GM11168 (cell line): ENCODE data around the gene THNSL1.

Experiments
- in situ Hi-C: fragments of 300-500 bp; cut with MboI; formaldehyde crosslinking; loops from one replicate; pipeline ENCODE4 v1.12.0; 2022; ENCODE audit warnings: low sequenced_read_pairs; ENCODE audit not compliant: unreplicated experiment

The THNSL1 gene, protein sequence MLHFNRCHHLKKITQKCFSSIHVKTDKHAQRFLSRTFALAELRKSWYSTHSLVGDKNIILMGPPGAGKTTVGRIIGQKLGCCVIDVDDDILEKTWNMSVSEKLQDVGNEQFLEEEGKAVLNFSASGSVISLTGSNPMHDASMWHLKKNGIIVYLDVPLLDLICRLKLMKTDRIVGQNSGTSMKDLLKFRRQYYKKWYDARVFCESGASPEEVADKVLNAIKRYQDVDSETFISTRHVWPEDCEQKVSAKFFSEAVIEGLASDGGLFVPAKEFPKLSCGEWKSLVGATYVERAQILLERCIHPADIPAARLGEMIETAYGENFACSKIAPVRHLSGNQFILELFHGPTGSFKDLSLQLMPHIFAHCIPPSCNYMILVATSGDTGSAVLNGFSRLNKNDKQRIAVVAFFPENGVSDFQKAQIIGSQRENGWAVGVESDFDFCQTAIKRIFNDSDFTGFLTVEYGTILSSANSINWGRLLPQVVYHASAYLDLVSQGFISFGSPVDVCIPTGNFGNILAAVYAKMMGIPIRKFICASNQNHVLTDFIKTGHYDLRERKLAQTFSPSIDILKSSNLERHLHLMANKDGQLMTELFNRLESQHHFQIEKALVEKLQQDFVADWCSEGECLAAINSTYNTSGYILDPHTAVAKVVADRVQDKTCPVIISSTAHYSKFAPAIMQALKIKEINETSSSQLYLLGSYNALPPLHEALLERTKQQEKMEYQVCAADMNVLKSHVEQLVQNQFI

GRCh38 chr10:25016376-25017153 is at the start of gene THNSL1:
Gene THNSL1 (plus strand): TSS chr10:25016612. CDS start chr10:25023224, 6,612 bp downstream.
- in situ Hi-C loops = no loop called here

DNA sequence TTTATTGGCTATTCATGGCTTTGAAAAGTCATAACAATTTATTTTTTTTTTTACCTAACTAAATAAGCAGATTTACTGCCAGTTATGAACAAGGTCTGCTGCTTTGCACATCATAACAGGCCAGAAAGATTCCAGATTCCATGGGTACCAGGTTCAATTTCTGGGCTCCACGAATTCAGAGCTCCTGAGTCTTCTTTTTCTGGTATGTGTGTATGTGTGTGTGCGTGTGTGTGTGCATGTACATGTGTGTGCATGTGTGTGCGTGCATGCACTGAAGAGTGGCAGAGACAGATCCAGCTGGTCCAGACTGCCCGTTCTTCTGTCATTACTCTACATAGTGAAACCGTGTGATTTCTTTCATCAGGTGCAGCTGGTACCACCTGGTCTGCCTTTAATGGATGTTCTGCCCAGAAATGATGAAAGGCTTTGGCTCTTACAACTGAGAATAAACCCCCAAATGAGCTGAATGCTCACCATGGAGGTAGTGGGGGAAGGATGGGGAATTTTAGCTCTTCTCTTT is 49.4 kb upstream of the THNSL1 start:
- in situ Hi-C loops = loop anchor here (25.0 kb wide), 1 partner anchor 330 kb away; no protein-coding TSS in a partner anchor

DNA sequence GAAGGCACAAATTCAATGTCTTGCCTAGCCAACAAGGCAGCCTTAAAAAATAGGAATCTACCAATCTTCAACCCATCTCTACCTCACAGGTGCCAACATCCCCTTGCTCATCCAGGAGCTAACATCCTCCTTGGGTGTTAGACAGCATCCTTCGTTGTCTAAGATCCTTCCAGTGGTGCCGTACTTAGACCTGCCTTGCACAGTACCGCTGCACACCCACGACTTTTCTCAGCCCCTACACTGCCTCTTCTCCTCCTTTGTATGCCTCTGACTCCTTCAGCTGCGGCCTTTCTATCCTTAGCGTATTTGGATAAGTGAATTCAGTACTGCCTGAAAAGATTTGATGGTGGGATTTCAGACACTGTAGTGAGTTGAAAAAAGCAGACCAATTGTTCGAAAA is 48.1 kb upstream of the THNSL1 start:
- in situ Hi-C loops = loop anchor here (25.0 kb wide), 1 partner anchor 331 kb away; no protein-coding TSS in a partner anchor

GRCh38 chr10:24968951-24969350 is 47.5 kb upstream of the THNSL1 start:
- in situ Hi-C loops = loop anchor here (25.0 kb wide), 1 partner anchor 332 kb away; no protein-coding TSS in a partner anchor

- in situ Hi-C loops = loop anchor here (25.0 kb wide), 1 partner anchor 333 kb away; no protein-coding TSS in a partner anchor
Measured at GRCh38 chr10:24969841-24970281, 46.6 kb upstream of the THNSL1 start.

DNA sequence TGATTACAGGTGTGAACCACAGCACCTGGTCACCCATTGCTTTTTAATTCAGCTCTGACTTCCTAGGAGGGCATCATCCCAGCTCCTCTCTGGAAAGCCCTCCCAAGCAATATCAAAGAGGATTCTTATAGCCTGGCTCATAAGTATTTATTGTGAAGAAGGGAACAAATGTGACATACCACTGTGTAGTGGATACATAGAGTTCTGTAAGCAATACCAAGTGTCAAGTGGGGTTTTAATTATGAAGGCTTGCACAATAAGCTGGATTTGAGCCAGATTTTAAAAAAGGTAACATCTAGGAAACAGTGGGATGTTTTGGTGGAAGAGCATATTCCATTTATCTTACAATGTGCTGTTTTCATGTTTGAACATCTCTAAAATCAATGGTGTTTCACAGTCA is 45.0 kb upstream of the THNSL1 start:
- in situ Hi-C loops = loop anchor here (25.0 kb wide), 1 partner anchor 334 kb away; no protein-coding TSS in a partner anchor

- in situ Hi-C loops = loop anchor here (25.0 kb wide), 1 partner anchor 336 kb away; no protein-coding TSS in a partner anchor
Measured at GRCh38 chr10:24973163-24973562, 43.2 kb upstream of the THNSL1 start.

DNA sequence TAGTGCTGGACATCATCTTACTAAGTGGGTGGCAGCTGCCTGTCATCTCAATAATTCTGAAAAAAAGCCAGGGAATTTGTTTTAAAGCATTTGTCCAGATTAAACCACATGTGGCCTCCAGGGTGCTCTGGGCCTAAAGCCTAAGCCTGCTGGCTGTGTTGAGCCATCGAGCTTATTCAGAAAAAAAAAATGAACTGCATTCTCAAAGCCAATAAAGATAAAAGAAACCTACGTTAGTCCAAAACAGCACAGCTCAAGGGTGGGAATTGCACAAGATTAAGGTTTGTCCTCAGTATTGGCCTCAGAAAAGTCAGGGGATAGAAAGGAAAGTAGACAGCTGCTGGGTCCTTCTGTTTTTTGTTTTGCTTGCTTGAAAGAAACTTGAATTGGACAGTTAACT is 41.4 kb upstream of the THNSL1 start:
- in situ Hi-C loops = loop anchor here (25.0 kb wide), 1 partner anchor 338 kb away; no protein-coding TSS in a partner anchor

GRCh38 chr10:24979685-24980084 is 36.7 kb upstream of the THNSL1 start:
- in situ Hi-C loops = no loop called here

DNA sequence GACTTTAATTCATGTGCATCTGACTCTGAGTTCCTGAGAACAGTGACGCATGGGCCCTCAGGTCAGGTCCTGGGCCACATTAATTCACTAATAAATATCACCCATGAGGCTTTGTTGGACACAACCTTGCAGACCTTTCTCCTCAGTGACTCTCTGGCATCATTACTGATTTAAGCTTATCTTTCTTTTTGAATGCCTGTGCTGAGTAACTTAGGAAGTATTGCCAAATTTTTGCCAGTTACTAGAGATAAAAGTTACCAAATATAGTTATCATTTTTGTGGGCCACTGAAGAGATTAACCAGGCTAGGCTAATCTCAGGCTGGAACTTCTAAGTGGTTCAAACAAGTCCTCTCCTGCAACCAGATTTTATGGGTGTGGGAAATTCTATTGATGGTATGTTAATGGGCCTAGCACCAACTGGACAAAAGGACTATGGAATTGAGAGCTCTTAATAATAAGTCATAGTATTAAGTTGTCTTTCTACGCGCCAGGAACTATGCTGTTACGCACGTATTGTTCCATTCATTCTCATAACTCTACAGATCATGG is 35.2 kb upstream of the THNSL1 start:
- in situ Hi-C loops = no loop called here

DNA sequence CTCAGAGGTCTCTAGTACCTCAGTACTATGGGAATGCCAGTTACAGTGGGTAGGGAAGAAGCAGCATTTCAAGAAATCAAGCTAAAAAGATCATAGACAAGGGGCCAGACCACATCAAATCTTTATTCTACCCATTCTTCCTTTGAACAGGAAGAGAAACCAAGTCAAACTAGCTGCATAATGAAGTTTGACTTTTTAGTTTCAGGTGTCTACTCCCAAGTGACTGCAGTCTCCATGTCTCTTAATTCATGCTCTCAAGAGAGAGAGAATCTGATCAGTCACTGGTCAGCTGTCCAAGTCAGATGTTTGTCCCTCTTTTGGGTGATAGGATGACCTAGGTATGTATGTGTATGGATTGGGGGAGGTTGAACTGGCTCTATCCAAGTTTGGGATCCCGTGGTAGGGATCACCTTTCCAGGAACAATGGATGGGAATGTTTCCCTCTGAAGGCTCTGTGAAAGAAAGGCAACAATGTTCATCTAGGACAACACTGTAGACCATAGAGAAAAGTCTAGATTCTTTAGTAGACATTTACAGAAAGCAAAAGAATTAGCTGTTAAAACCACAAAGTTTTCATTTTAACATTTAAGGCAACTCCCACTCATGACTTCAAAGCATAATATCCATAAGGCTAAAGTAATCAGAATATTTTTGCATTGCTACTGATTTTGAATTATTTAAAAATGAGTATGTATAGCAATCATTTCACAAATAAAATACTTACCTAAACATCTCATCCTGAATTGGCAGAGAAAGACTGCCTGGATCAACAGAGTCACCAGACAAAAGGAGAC is 33.9 kb upstream of the THNSL1 start:
- in situ Hi-C loops = no loop called here

DNA sequence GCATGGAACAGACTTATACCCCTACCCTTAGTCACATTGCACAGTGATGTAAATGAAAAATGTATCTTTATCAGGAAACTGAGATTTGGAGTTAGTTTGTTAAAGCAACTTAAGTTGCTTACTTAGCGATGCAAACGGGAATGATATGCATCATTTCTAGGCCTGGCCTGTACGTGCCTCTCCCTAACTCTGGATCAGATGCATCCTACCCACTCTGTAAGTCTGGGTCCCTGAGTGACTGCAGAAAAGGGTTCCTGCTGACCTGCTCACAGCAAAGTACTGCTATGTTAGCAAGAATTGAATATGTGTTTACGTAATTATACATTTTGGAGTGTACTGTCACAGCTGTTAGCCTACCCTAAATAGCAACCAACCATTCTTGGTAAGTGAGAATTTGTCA is 33.3 kb upstream of the THNSL1 start:
- in situ Hi-C loops = no loop called here

DNA sequence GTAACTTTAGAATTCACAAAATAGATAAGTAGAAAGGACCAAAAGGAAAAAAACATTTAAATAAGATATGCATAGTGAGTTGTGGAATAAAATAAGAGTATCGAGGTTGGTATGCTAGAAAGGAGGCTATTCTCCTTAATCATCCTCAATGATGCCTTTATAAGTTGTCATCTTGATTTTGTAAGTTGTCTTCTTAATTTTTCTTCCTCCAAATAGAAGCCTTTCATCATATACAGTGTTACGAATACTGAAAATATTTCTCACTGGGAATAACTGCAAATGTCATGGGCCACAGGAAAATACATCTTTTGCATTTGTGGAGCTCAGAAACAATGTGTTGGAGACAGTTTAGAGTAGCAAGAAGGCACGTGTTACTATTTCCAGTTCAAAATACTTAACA is 32.5 kb upstream of the THNSL1 start:
- in situ Hi-C loops = no loop called here

DNA sequence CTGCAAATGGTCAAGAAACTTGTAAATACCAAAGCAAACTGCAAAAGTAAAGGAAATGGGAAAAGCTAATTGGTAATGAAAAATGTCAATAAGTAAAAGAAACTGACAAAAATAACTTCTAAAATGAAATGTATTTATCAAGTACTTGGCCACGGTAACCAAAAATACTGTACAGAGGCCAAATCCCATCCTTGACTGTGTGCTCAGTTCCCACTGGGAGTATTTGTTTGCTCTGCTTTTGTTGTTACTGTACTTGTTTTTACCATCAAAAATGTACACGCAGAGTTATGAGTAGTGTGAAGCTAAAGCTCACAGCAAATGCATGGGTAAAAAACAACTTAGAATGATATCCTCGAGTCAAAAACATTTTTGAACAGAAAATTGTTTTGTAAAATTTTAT is 31.5 kb upstream of the THNSL1 start:
- in situ Hi-C loops = no loop called here

- in situ Hi-C loops = no loop called here
Measured at GRCh38 chr10:24988831-24989640, 27.4 kb upstream of the THNSL1 start.

- in situ Hi-C loops = no loop called here
Measured at GRCh38 chr10:24989867-24990266, 26.5 kb upstream of the THNSL1 start.

- in situ Hi-C loops = no loop called here
Measured at GRCh38 chr10:24991298-24991697, 25.1 kb upstream of the THNSL1 start.

DNA sequence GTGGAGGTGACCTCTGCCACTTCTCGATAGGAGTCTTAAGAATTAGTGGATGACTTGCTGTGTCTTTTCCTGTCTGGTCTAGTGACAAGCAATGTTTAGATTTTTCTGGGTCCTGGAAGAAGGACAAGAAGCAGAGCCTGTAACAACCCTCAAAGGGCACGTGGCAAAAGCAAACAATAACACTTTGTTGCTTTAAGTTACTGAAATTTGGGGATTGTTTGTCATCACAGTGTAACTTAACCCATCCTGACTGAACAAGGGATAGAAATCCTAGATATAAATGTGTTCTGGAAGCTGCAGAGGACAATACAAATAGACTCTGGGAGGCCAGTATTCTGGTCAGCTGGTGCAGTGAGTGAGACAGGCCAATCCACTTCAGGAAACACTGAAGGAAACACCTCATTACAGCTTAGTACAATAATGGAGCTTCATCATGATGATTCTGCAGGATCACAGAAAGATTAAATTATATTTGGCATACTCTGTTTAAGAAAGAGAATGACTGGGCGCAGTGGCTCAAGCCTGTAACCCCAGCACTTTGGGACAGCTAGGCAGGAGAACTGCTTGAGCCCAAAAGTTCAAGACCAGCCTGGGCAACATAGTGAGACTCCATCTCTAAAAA is 23.8 kb upstream of the THNSL1 start:
- in situ Hi-C loops = no loop called here
